Inflammatory macrophage treated with lipopolysaccharide for 1 hour (primary cell): ENCODE measurements around the gene ERC2.

Source experiments
- DNase-seq, 2 donors: peaks; one replicate each; pipeline ENCODE4 v3.0.0-alpha.2; 2020 to 2022

ERC2 gene

GRCh38 chr3:55774856-55775255 is 693.4 kb downstream of the ERC2 start:
- DNase-seq: no peak

GRCh38 chr3:55771503-55771902 is 696.8 kb downstream of the ERC2 start:
- DNase-seq: no peak

GRCh38 chr3:55770077-55770476 is 698.2 kb downstream of the ERC2 start:
- no peak for DNase-seq

GRCh38 chr3:55766753-55767152 is 701.5 kb downstream of the ERC2 start:
- no peak for DNase-seq

- no peak for DNase-seq
Observed at GRCh38 chr3:55765906-55766701, 702.2 kb downstream of the ERC2 start.

- no peak for DNase-seq
Observed at GRCh38 chr3:55765398-55765797, 702.9 kb downstream of the ERC2 start.

- no peak for DNase-seq
Observed at GRCh38 chr3:55756976-55757375, 711.3 kb downstream of the ERC2 start.

GRCh38 chr3:55755516-55756205 is 712.6 kb downstream of the ERC2 start:
- no peak for DNase-seq

GRCh38 chr3:55752911-55753310 is 715.4 kb downstream of the ERC2 start:
- DNase-seq: no peak

GRCh38 chr3:55751730-55752129 is 716.5 kb downstream of the ERC2 start:
- no peak for DNase-seq

GRCh38 chr3:55750525-55750924 is 717.7 kb downstream of the ERC2 start:
- DNase-seq: no peak

GRCh38 chr3:55749036-55749435 is 719.2 kb downstream of the ERC2 start:
- no peak for DNase-seq

- peak in 1 of 2 donors; percentile 17 for DNase-seq
Observed at GRCh38 chr3:55746808-55747413, 721.4 kb downstream of the ERC2 start.

GRCh38 chr3:55742832-55743136 is 725.5 kb downstream of the ERC2 start:
- no peak for DNase-seq

GRCh38 chr3:55742022-55742831 is 726.0 kb downstream of the ERC2 start:
- DNase-seq: no peak

GRCh38 chr3:55737186-55737585 is 731.1 kb downstream of the ERC2 start:
- DNase-seq: no peak

GRCh38 chr3:55735976-55736375 is 732.3 kb downstream of the ERC2 start:
- DNase-seq: peak in 1 of 2 donors; percentile 11

- DNase-seq: no peak
Observed at GRCh38 chr3:55731741-55732140, 736.5 kb downstream of the ERC2 start.

GRCh38 chr3:55729546-55729945 is 738.7 kb downstream of the ERC2 start:
- no peak for DNase-seq

GRCh38 chr3:55728461-55729100 is 739.7 kb downstream of the ERC2 start:
- no peak for DNase-seq

GRCh38 chr3:55726501-55726775 is 741.8 kb downstream of the ERC2 start:
- DNase-seq: no peak

GRCh38 chr3:55725681-55726500 is 742.4 kb downstream of the ERC2 start:
- DNase-seq: no peak
